Stomach (tissue), 9 donors: ENCODE measurements around the gene MAEL. TPM values are rescaled to one million over a fixed set of nuclear protein-coding genes. Genes with fewer than 3 reads are reported as not detected.

Source experiments
- DNase-seq, 2 donors: peaks; one replicate each; pipeline versions ENCODE4 v3.0.0 to v3.0.0-alpha.2; 2013 to 2019
- H3K27ac ChIP-seq, 5 donors: fragments of 200-600 bp in 4 of 5; sonication (generic) in 4 of 5; one replicate each; pipeline ENCODE4 v1.5.1; 2013 to 2019; ENCODE audit warnings: mild to moderate bottlenecking in 1 of 5, moderate library complexity in 1 of 5
- H3K27me3 ChIP-seq, 3 donors: fragments of 200-600 bp; sonication (generic); one replicate each; pipeline ENCODE4 v1.5.1; 2017 to 2019; ENCODE audit warnings: mixed run types in 1 of 3
- H3K36me3 ChIP-seq, 4 donors: fragments of 200-600 bp; sonication (generic); 1 replicate in 3 of 4; 2 replicates in 1 of 4; pipeline ENCODE4 v1.5.1; 2016 to 2019
- H3K4me1 ChIP-seq, 4 donors: fragments of 200-600 bp; sonication (generic); one replicate each; pipeline ENCODE4 v1.5.1; 2016 to 2019
- H3K4me3 ChIP-seq, 4 donors: fragments of 200-600 bp; sonication (generic) in 3 of 4; one replicate each; pipeline ENCODE4 v1.5.1; 2016 to 2019; ENCODE audit warnings: mild to moderate bottlenecking in 1 of 4
- H3K9me3 ChIP-seq, 4 donors: fragments of 200-600 bp; sonication (generic); one replicate each; pipeline ENCODE4 v1.5.1; 2016 to 2019
- CTCF ChIP-seq, 7 experiments: fragments of 450-650 bp in 4 of 7; fragments of 200-600 bp in 3 of 7; sonication (generic) in 3 of 7; IDR thresholded peaks; one replicate each; pipeline ENCODE4 v1.5.1; 2016 to 2019; ENCODE audit warnings: antibody characterized with exemption in 7 of 7, control low read depth in 2 of 7, mild to moderate bottlenecking in 1 of 7
- EP300 ChIP-seq: sonication (generic); formaldehyde crosslinking; IDR thresholded peaks from one replicate; pipeline ENCODE4 v1.6.1; 2017; ENCODE audit warnings: antibody characterized with exemption
- POLR2A ChIP-seq, 4 donors: fragments of 450-650 bp; IDR thresholded peaks; one replicate each; pipeline ENCODE4 v1.6.1; 2016; ENCODE audit warnings: antibody characterized with exemption in 4 of 4, control low read depth in 2 of 4, mild to moderate bottlenecking in 1 of 4, moderate library complexity in 1 of 4
- POLR2AphosphoS5 ChIP-seq, 3 donors: sonication (generic); formaldehyde crosslinking; IDR thresholded peaks; one replicate each; pipeline ENCODE4 v1.6.1; 2016; ENCODE audit warnings: antibody characterized with exemption in 3 of 3
- WGBS, 5 donors: extraction: QIAGEN DNeasy Blood & Tissue Kit in 3 of 5; methylation state at CpG; one replicate each; pipeline versions ENCODE4 v1.1.5 to v1.1.7; 2013 to 2018; 5-methylcytosine and 5-hydroxymethylcytosine counted together
- intact Hi-C: fragments of 100-400 bp; cut with DNase I; formaldehyde crosslinking; loops from one replicate; pipeline ENCODE4 v1.15.1; 2023; ENCODE audit warnings: low total_unique reads
- polyA plus RNA-seq, 3 donors: library from polyadenylated mRNA; stranded (reverse); fragments of 200-250 nt; gene quantifications; one replicate each; pipeline ENCODE4 v1.2.3, GENCODE V29; 2013
- total RNA-seq, 5 donors: library from RNA; depleted of rRNA; stranded (reverse); fragments of >200 nt; gene quantifications; one replicate each; pipeline versions ENCODE4 v1.1.0 to v1.2.3, GENCODE V29; 2014 to 2016
- donor health status: healthy with polysubstance abuse.
- donor health status: Bipolar disorder and iron deficiency.
- donor health status: healthy.

MAEL gene
- total and polyA plus RNA-seq, 8 donors, result 0.08 to 1.1 (median 0.51) TPM; not detected in 4

GRCh38 chr1:166971252-166971651, 17.8 kb upstream of the MAEL start:
- 81 to 95% (median 82%) methylated on average over 3 of the region's 3 CpGs for WGBS, 5 donors
- H3K27ac ChIP-seq, result no peak overlapping the region
- TF ChIP-seq CTCF (IDR thresholded peaks at IDR 0.05), result no peak
- no peak for TF ChIP-seq POLR2AphosphoS5 (IDR thresholded peaks at IDR 0.05)
- no peak for TF ChIP-seq POLR2A (IDR thresholded peaks at IDR 0.05)
- no peak for TF ChIP-seq EP300

GRCh38 chr1:166972193-166972592, 16.9 kb upstream of the MAEL start:
- Histone ChIP-seq H3K4me3 (no peak overlapping the region), H3K9me3 (no peaks in the 10 kb centered on the region), H3K27ac (no peak overlapping the region), H3K27me3 (peaks cover 0 to 63% (median 30%) of the 10 kb centered on the region in 3 donors), H3K4me1 (peaks cover 7 to 16% (median 11%) of the 10 kb centered on the region in 4 donors), H3K36me3 (no peaks in the 10 kb centered on the region)
- 53 to 80% (median 69%) methylated on average over 3 of the region's 3 CpGs for WGBS, 5 donors
- no peak for TF ChIP-seq EP300
- intact Hi-C loops, result no loop called here
- no peak for DNase-seq

More at GRCh38 chr1:166971252-166971651, 17.8 kb upstream of the MAEL start:
- Histone ChIP-seq H3K9me3 (no peaks in the 10 kb centered on the region), H3K4me3 (no peak overlapping the region), H3K4me1 (peaks cover 7 to 13% (median 11%) of the 10 kb centered on the region in 4 donors), H3K27me3 (peaks cover 0 to 65% (median 30%) of the 10 kb centered on the region in 3 donors), H3K36me3 (no peaks in the 10 kb centered on the region)
- intact Hi-C loops, result no loop called here
- DNase-seq, result no peak

GRCh38 chr1:166972826-166973225, 16.3 kb upstream of the MAEL start:
- intact Hi-C loops, result no loop called here
- 53 to 80% (median 60%) methylated on average over 2 of the region's 2 CpGs for WGBS, 5 donors
- H3K4me1 ChIP-seq, result peaks cover 7 to 16% (median 11%) of the 10 kb centered on the region in 4 donors

GRCh38 chr1:166974647-166975345, 14.3 kb upstream of the MAEL start:
- intact Hi-C loops, result no loop called here
- TF ChIP-seq POLR2AphosphoS5 (IDR thresholded peaks at IDR 0.05) (no peak), POLR2A (IDR thresholded peaks at IDR 0.05) (no peak), EP300 (no peak), CTCF (IDR thresholded peaks at IDR 0.05) (no peak)
- peaks cover 7 to 16% (median 11%) of the 10 kb centered on the region in 4 donors for H3K4me1 ChIP-seq
- peak overlapping the region; percentile 66 to 92 (median 74) for H3K4me3 ChIP-seq
- 1 to 2% (median 2%) methylated on average over 12 to 17 of the region's 17 CpGs for WGBS, 5 donors
- H3K27ac ChIP-seq, result no peak overlapping the region
- peaks cover 0 to 56% (median 26%) of the 10 kb centered on the region in 3 donors for H3K27me3 ChIP-seq
- H3K9me3 ChIP-seq, result no peaks in the 10 kb centered on the region
- DNase-seq, result peak in 1 of 2 donors; percentile 32
- no peaks in the 10 kb centered on the region for H3K36me3 ChIP-seq

More at GRCh38 chr1:166972826-166973225, 16.3 kb upstream of the MAEL start:
- peaks cover 0 to 61% (median 27%) of the 10 kb centered on the region in 3 donors for H3K27me3 ChIP-seq
- no peak for DNase-seq
- H3K36me3 ChIP-seq, result no peaks in the 10 kb centered on the region
- H3K9me3 ChIP-seq, result no peaks in the 10 kb centered on the region
- no peak overlapping the region for H3K4me3 ChIP-seq
- TF ChIP-seq CTCF (IDR thresholded peaks at IDR 0.05) (no peak), POLR2AphosphoS5 (IDR thresholded peaks at IDR 0.05) (no peak), POLR2A (IDR thresholded peaks at IDR 0.05) (no peak), EP300 (no peak)
- H3K27ac ChIP-seq, result no peak overlapping the region
